Neutrophil (primary cell): ENCODE results near the gene LDLRAD3.

ENCODE experiments used
- H3K27ac ChIP-seq: fragments of 200-600 bp; sonication (generic); 2 replicates; pipeline ENCODE4 v1.5.1; 2016; ENCODE audit warnings: mild to moderate bottlenecking, moderate library complexity
- H3K27me3 ChIP-seq: fragments of 200-600 bp; sonication (generic); 2 replicates; pipeline ENCODE4 v1.6.0; 2016; ENCODE audit warnings: mild to moderate bottlenecking
- H3K36me3 ChIP-seq: fragments of 200-600 bp; sonication (generic); 2 replicates; pipeline ENCODE4 v1.5.1; 2017
- H3K4me1 ChIP-seq, 2 experiments: fragments of 200-600 bp in 1 of 2; sonication (generic) in 1 of 2; 1 replicate in 1 of 2; 2 replicates in 1 of 2; pipeline versions ENCODE4 v1.5.1 to v1.6.1; 2013 to 2016; ENCODE audit warnings: low read depth in 1 of 2, low read length in 1 of 2, mild to moderate bottlenecking in 1 of 2, moderate library complexity in 1 of 2; ENCODE audit not compliant: control insufficient read depth in 1 of 2, insufficient read depth in 1 of 2
- H3K4me3 ChIP-seq, 2 experiments: fragments of 200-600 bp in 1 of 2; sonication (generic) in 1 of 2; 1 replicate in 1 of 2; 2 replicates in 1 of 2; pipeline ENCODE4 v1.5.1; 2013 to 2016; ENCODE audit warnings: low read depth in 1 of 2, low read length in 1 of 2, mild to moderate bottlenecking in 1 of 2, moderate library complexity in 1 of 2
- H3K9me3 ChIP-seq: fragments of 200-600 bp; sonication (generic); 2 replicates; pipeline ENCODE4 v1.5.1; 2016
- CTCF ChIP-seq: fragments of 200-600 bp; sonication (generic); IDR thresholded peaks from 2 replicates; pipeline ENCODE4 v1.5.1; 2016; ENCODE audit warnings: antibody characterized with exemption

The LDLRAD3 gene

GRCh38 chr11:36219996-36220395, 276.1 kb downstream of the LDLRAD3 start:
- no peak for TF ChIP-seq CTCF
- no peaks in the 10 kb centered on the region for H3K4me1 ChIP-seq
- H3K27me3 ChIP-seq, result no peaks in the 10 kb centered on the region
- H3K9me3 ChIP-seq, result peaks cover 3% of the 10 kb centered on the region
- no peak overlapping the region for H3K4me3 ChIP-seq
- H3K36me3 ChIP-seq, result no peaks in the 10 kb centered on the region
- no peak overlapping the region for H3K27ac ChIP-seq

GRCh38 chr11:36222831-36223635, 279.2 kb downstream of the LDLRAD3 start:
- Histone ChIP-seq H3K9me3 (peaks cover 3% of the 10 kb centered on the region), H3K36me3 (no peaks in the 10 kb centered on the region), H3K4me1 (no peaks in the 10 kb centered on the region), H3K4me3 (no peak overlapping the region), H3K27me3 (no peaks in the 10 kb centered on the region), H3K27ac (no peak overlapping the region)
- no peak for TF ChIP-seq CTCF

GRCh38 chr11:36224209-36224882, 280.5 kb downstream of the LDLRAD3 start:
- H3K9me3 ChIP-seq, result peaks cover 3% of the 10 kb centered on the region
- no peaks in the 10 kb centered on the region for H3K36me3 ChIP-seq
- H3K27ac ChIP-seq, result no peak overlapping the region
- H3K4me3 ChIP-seq, result no peak overlapping the region
- TF ChIP-seq CTCF, result no peak
- no peaks in the 10 kb centered on the region for H3K27me3 ChIP-seq
- no peaks in the 10 kb centered on the region for H3K4me1 ChIP-seq

GRCh38 chr11:36227044-36227443, 283.2 kb downstream of the LDLRAD3 start:
- no peak overlapping the region for H3K4me3 ChIP-seq
- no peak for TF ChIP-seq CTCF
- no peak overlapping the region for H3K27ac ChIP-seq
- H3K9me3 ChIP-seq, result no peaks in the 10 kb centered on the region
- peaks cover 9% of the 10 kb centered on the region for H3K27me3 ChIP-seq
- H3K36me3 ChIP-seq, result no peaks in the 10 kb centered on the region
- H3K4me1 ChIP-seq, result no peaks in the 10 kb centered on the region

GRCh38 chr11:36228689-36229088, 284.8 kb downstream of the LDLRAD3 start:
- no peaks in the 10 kb centered on the region for H3K4me1 ChIP-seq
- H3K36me3 ChIP-seq, result no peaks in the 10 kb centered on the region
- TF ChIP-seq CTCF, result no peak
- no peak overlapping the region for H3K27ac ChIP-seq
- H3K4me3 ChIP-seq, result no peak overlapping the region
- peaks cover 10% of the 10 kb centered on the region for H3K27me3 ChIP-seq
- no peaks in the 10 kb centered on the region for H3K9me3 ChIP-seq
